ENCODE results near the gene CPN2.
A peak's percentile ranks its signal among the peaks of the same experiment; 100 is the strongest.

GRCh38 chr3:194333981-194334320 lies 17.2 kb downstream of the CPN2 start:
- TF ChIP-seq CTCF (IDR thresholded peaks at IDR 0.05) (peak in 1 of 6 experiments; percentile 28), POLR2AphosphoS5 (IDR thresholded peaks at IDR 0.05) (no peak), POLR2A (IDR thresholded peaks at IDR 0.05) (no peak), EP300 (IDR thresholded peaks at IDR 0.05) (no peak)
